Uterine smooth muscle cell (primary cell): ENCODE results near the gene HTRA3. TPM values are rescaled to one million over a fixed set of nuclear protein-coding genes. Genes with fewer than 3 reads are reported as not detected.

ENCODE experiments used
- total RNA-seq: library from RNA; depleted of rRNA; stranded (reverse); fragments of >200 nt; gene quantifications from 2 replicates; pipeline ENCODE4 v1.2.3, GENCODE V29; 2014

Gene HTRA3
- 0.37 and 0.55 TPM in 2 replicates for total RNA-seq

GRCh38 chr4:8269535-8270417 lies at the start of gene HTRA3:
TSS of gene HTRA3 (plus strand) at chr4:8269754. CDS start at chr4:8269969, 215 bp downstream.

Other genes starting within 250 kb of the HTRA3 start
- gene ABLIM2, start 110.9 kb upstream of the HTRA3 start, total RNA-seq: 0.25 TPM in 1 of 2 replicates, not detected in the other
- gene SH3TC1, start 70.5 kb upstream of the HTRA3 start, total RNA-seq: 2.0 and 2.3 TPM in 2 replicates
- gene ACOX3, start 171.0 kb downstream of the HTRA3 start, total RNA-seq: 29.3 and 30.1 TPM in 2 replicates
- gene TRMT44, start 171.0 kb downstream of the HTRA3 start, total RNA-seq: 16.7 and 17.7 TPM in 2 replicates